RWPE2 (cell line): Measurements from ENCODE around the gene SMAD9.

Experiments
- ATAC-seq: fragments of 200-7000 bp; cut with Tn5 transposase; 3 replicates; pipeline ENCODE4 v1.9.1; 2021; ENCODE audit warnings: low read depth
- DNase-seq: peaks from one replicate; pipeline ENCODE4 v3.0.0-alpha.2; 2020; ENCODE audit warnings: low spot score
- H3K27ac ChIP-seq: fragments of 450-650 bp; 2 replicates; pipeline ENCODE4 v1.5.1; 2017; ENCODE audit warnings: mild to moderate bottlenecking; ENCODE audit not compliant: poor library complexity, severe bottlenecking
- H3K27me3 ChIP-seq: fragments of 250-450 bp; sonication (Bioruptor Pico); 2 replicates; pipeline ENCODE4 v1.5.1; 2021; ENCODE audit warnings: mild to moderate bottlenecking, moderate library complexity; ENCODE audit not compliant: insufficient read depth, poor library complexity, severe bottlenecking
- H3K36me3 ChIP-seq: fragments of 250-450 bp; sonication (Bioruptor Pico); 2 replicates; pipeline ENCODE4 v1.5.1; 2020; ENCODE audit warnings: low read depth, mild to moderate bottlenecking, moderate library complexity
- H3K4me1 ChIP-seq: fragments of 250-450 bp; sonication (Bioruptor Pico); 2 replicates; pipeline ENCODE4 v1.5.1; 2021; ENCODE audit warnings: mild to moderate bottlenecking, moderate library complexity; ENCODE audit not compliant: insufficient read depth, poor library complexity, severe bottlenecking
- H3K4me3 ChIP-seq: fragments of 250-450 bp; sonication (Bioruptor Pico); 2 replicates; pipeline ENCODE4 v1.5.1; 2021; ENCODE audit warnings: mild to moderate bottlenecking, moderate library complexity; ENCODE audit not compliant: severe bottlenecking
- H3K9me3 ChIP-seq: fragments of 250-450 bp; sonication (Bioruptor Pico); 2 replicates; pipeline ENCODE4 v1.5.1; 2021; ENCODE audit warnings: mild to moderate bottlenecking, moderate library complexity; ENCODE audit not compliant: severe bottlenecking
- CTCF ChIP-seq: fragments of 450-650 bp; IDR thresholded peaks from one replicate; pipeline ENCODE4 v1.5.1; 2017; ENCODE audit warnings: mild to moderate bottlenecking, moderate library complexity; ENCODE audit not compliant: poor library complexity, severe bottlenecking

Gene SMAD9

GRCh38 chr13:36912973-36913372, 7.1 kb downstream of the SMAD9 start:
- Histone ChIP-seq H3K27me3 (no peaks in the 10 kb centered on the region), H3K36me3 (no peaks in the 10 kb centered on the region), H3K9me3 (no peaks in the 10 kb centered on the region), H3K4me1 (no peaks in the 10 kb centered on the region), H3K27ac (no peak overlapping the region), H3K4me3 (no peak overlapping the region)
- no peak for TF ChIP-seq CTCF
- ATAC-seq: no peak
- DNase-seq: no peak

- H3K27ac ChIP-seq: no peak overlapping the region
- H3K36me3 ChIP-seq: no peaks in the 10 kb centered on the region
- ATAC-seq (no peak), DNase-seq (no peak)
- no peaks in the 10 kb centered on the region for H3K9me3 ChIP-seq
- TF ChIP-seq CTCF: no peak
- no peaks in the 10 kb centered on the region for H3K27me3 ChIP-seq
- H3K4me1 ChIP-seq: no peaks in the 10 kb centered on the region
- no peak overlapping the region for H3K4me3 ChIP-seq
These were observed 7.7 kb downstream of the SMAD9 start for GRCh38 chr13:36912369-36912768.

- no peak for DNase-seq
- H3K4me1 ChIP-seq: no peaks in the 10 kb centered on the region
- H3K27me3 ChIP-seq: no peaks in the 10 kb centered on the region
- TF ChIP-seq CTCF: no peak
- no peaks in the 10 kb centered on the region for H3K36me3 ChIP-seq
- H3K4me3 ChIP-seq: no peak overlapping the region
- no peak for ATAC-seq
- H3K9me3 ChIP-seq: no peaks in the 10 kb centered on the region
- H3K27ac ChIP-seq: no peak overlapping the region
These were observed 9.5 kb downstream of the SMAD9 start for GRCh38 chr13:36910545-36910944.

- ATAC-seq (no peak), DNase-seq (no peak)
- Histone ChIP-seq H3K4me3 (no peak overlapping the region), H3K27me3 (no peaks in the 10 kb centered on the region), H3K4me1 (no peaks in the 10 kb centered on the region), H3K27ac (no peak overlapping the region), H3K9me3 (no peaks in the 10 kb centered on the region), H3K36me3 (no peaks in the 10 kb centered on the region)
- TF ChIP-seq CTCF: no peak
These were observed 12.2 kb downstream of the SMAD9 start for GRCh38 chr13:36907821-36908220.

GRCh38 chr13:36907266-36907665, 12.8 kb downstream of the SMAD9 start:
- no peak for DNase-seq
- H3K4me3 ChIP-seq: no peak overlapping the region
- no peaks in the 10 kb centered on the region for H3K36me3 ChIP-seq
- H3K27me3 ChIP-seq: no peaks in the 10 kb centered on the region
- ATAC-seq: no peak
- no peak overlapping the region for H3K27ac ChIP-seq
- no peaks in the 10 kb centered on the region for H3K4me1 ChIP-seq
- H3K9me3 ChIP-seq: no peaks in the 10 kb centered on the region
- no peak for TF ChIP-seq CTCF
